GM19240 (cell line): Measurements from ENCODE around the gene STON2.
A peak's percentile ranks its signal among the peaks of the same experiment; 100 is the strongest.

ENCODE experiments used
- DNase-seq: peaks from one replicate; pipeline ENCODE4 v3.0.0; 2011; ENCODE audit warnings: low spot score; ENCODE audit not compliant: insufficient read length

The STON2 gene

GRCh38 chr14:81303258-81303935, 96.7 kb downstream of the STON2 start:
- peak; percentile 23 for DNase-seq

- DNase-seq: no peak
Observed at GRCh38 chr14:81302638-81303037, 97.5 kb downstream of the STON2 start.

GRCh38 chr14:81301813-81302212, 98.3 kb downstream of the STON2 start:
- DNase-seq: no peak

- no peak for DNase-seq
Observed at GRCh38 chr14:81301371-81301770, 98.8 kb downstream of the STON2 start.

GRCh38 chr14:81298911-81299310, 101.2 kb downstream of the STON2 start:
- no peak for DNase-seq

GRCh38 chr14:81298122-81298521, 102.0 kb downstream of the STON2 start:
- DNase-seq: no peak

- no peak for DNase-seq
Observed at GRCh38 chr14:81295958-81296923, 103.9 kb downstream of the STON2 start.

GRCh38 chr14:81289516-81289915, 110.6 kb downstream of the STON2 start:
- no peak for DNase-seq

GRCh38 chr14:81286574-81287370, 113.4 kb downstream of the STON2 start:
- no peak for DNase-seq

- no peak for DNase-seq
Observed at GRCh38 chr14:81285245-81285644, 114.9 kb downstream of the STON2 start.

GRCh38 chr14:81281332-81281731, 118.8 kb downstream of the STON2 start:
- DNase-seq: no peak

GRCh38 chr14:81280136-81280791, 119.9 kb downstream of the STON2 start:
- DNase-seq: no peak

GRCh38 chr14:81277096-81277495, 123.0 kb downstream of the STON2 start:
- no peak for DNase-seq

GRCh38 chr14:81276073-81277069, 123.8 kb downstream of the STON2 start:
- DNase-seq: no peak

GRCh38 chr14:81275305-81276072, 124.6 kb downstream of the STON2 start:
- no peak for DNase-seq

- no peak for DNase-seq
Observed at GRCh38 chr14:81273961-81274575, 126.1 kb downstream of the STON2 start.

- DNase-seq: no peak
Observed at GRCh38 chr14:81273521-81273920, 126.6 kb downstream of the STON2 start.

- no peak for DNase-seq
Observed at GRCh38 chr14:81272317-81272716, 127.8 kb downstream of the STON2 start.

GRCh38 chr14:81269979-81270375, 130.1 kb downstream of the STON2 start:
- DNase-seq: no peak
